Measurements from ENCODE around the gene OR52E6.

OR52E6 gene

GRCh38 chr11:5847711-5848110 is 6.0 kb upstream of the OR52E6 start:
- TF ChIP-seq SPI1 (IDR thresholded peaks at IDR 0.05; ENCODE audit: low read depth, low read length) = no peak
- no peak for TF ChIP-seq POU2F2 (IDR thresholded peaks at IDR 0.05; ENCODE audit: low read depth, low read length)
- TF ChIP-seq POLR2A (IDR thresholded peaks at IDR 0.05; ENCODE audit: low read depth, low read length) = no peak
- no peak for TF ChIP-seq PAX5 (IDR thresholded peaks at IDR 0.05; ENCODE audit: insufficient read depth, low read length, severe bottlenecking)
- no peak for TF ChIP-seq POLR2AphosphoS5 (IDR thresholded peaks at IDR 0.05; ENCODE audit: low read depth, low read length)
- no peak for TF ChIP-seq TAF1 (IDR thresholded peaks at IDR 0.05; ENCODE audit: low read depth, low read length)
- no peak for FAIRE-seq
- DNase-seq (ENCODE audit: insufficient read length, low spot score) = no peak

- TF ChIP-seq TAF1 (IDR thresholded peaks at IDR 0.05; ENCODE audit: low read depth, low read length) = no peak
- no peak for TF ChIP-seq SPI1 (IDR thresholded peaks at IDR 0.05; ENCODE audit: low read depth, low read length)
- no peak for TF ChIP-seq POU2F2 (IDR thresholded peaks at IDR 0.05; ENCODE audit: low read depth, low read length)
- no peak for TF ChIP-seq PAX5 (IDR thresholded peaks at IDR 0.05; ENCODE audit: insufficient read depth, low read length, severe bottlenecking)
- TF ChIP-seq POLR2AphosphoS5 (IDR thresholded peaks at IDR 0.05; ENCODE audit: low read depth, low read length) = no peak
- no peak for TF ChIP-seq POLR2A (IDR thresholded peaks at IDR 0.05; ENCODE audit: low read depth, low read length)
- DNase-seq (ENCODE audit: insufficient read length, low spot score) = no peak
- FAIRE-seq = no peak
These were observed 5.0 kb upstream of the OR52E6 start for GRCh38 chr11:5846701-5847100.

GRCh38 chr11:5837695-5838094 is 4.0 kb downstream of the OR52E6 start:
- no peak for DNase-seq (ENCODE audit: insufficient read length, low spot score)
- TF ChIP-seq TAF1 (IDR thresholded peaks at IDR 0.05; ENCODE audit: low read depth, low read length) (no peak), POU2F2 (IDR thresholded peaks at IDR 0.05; ENCODE audit: low read depth, low read length) (no peak), SPI1 (IDR thresholded peaks at IDR 0.05; ENCODE audit: low read depth, low read length) (no peak), PAX5 (IDR thresholded peaks at IDR 0.05; ENCODE audit: insufficient read depth, low read length, severe bottlenecking) (no peak)
- no peak for FAIRE-seq

- TF ChIP-seq POU2F2 (IDR thresholded peaks at IDR 0.05; ENCODE audit: low read depth, low read length) (no peak), SPI1 (IDR thresholded peaks at IDR 0.05; ENCODE audit: low read depth, low read length) (no peak), POLR2A (IDR thresholded peaks at IDR 0.05; ENCODE audit: low read depth, low read length) (no peak), PAX5 (IDR thresholded peaks at IDR 0.05; ENCODE audit: insufficient read depth, low read length, severe bottlenecking) (no peak), POLR2AphosphoS5 (IDR thresholded peaks at IDR 0.05; ENCODE audit: low read depth, low read length) (no peak), TAF1 (IDR thresholded peaks at IDR 0.05; ENCODE audit: low read depth, low read length) (no peak)
- FAIRE-seq = no peak
- no peak for DNase-seq (ENCODE audit: insufficient read length, low spot score)
These were observed 8.3 kb downstream of the OR52E6 start for GRCh38 chr11:5833446-5833845.

GRCh38 chr11:5831196-5831829 is 10.4 kb downstream of the OR52E6 start:
- no peak for TF ChIP-seq PAX5 (IDR thresholded peaks at IDR 0.05; ENCODE audit: insufficient read depth, low read length, severe bottlenecking)
- TF ChIP-seq TAF1 (IDR thresholded peaks at IDR 0.05; ENCODE audit: low read depth, low read length) = no peak
- no peak for FAIRE-seq
- DNase-seq (ENCODE audit: insufficient read length, low spot score) = no peak

- DNase-seq (ENCODE audit: insufficient read length, low spot score) (no peak), FAIRE-seq (peak; percentile 65)
- TF ChIP-seq TAF1 (IDR thresholded peaks at IDR 0.05; ENCODE audit: low read depth, low read length) (no peak), POU2F2 (IDR thresholded peaks at IDR 0.05; ENCODE audit: low read depth, low read length) (no peak), PAX5 (IDR thresholded peaks at IDR 0.05; ENCODE audit: insufficient read depth, low read length, severe bottlenecking) (no peak), POLR2A (IDR thresholded peaks at IDR 0.05; ENCODE audit: low read depth, low read length) (no peak), POLR2AphosphoS5 (IDR thresholded peaks at IDR 0.05; ENCODE audit: low read depth, low read length) (no peak), SPI1 (IDR thresholded peaks at IDR 0.05; ENCODE audit: low read depth, low read length) (no peak)
These were observed 23.3 kb downstream of the OR52E6 start for GRCh38 chr11:5818245-5818886.

- TF ChIP-seq SPI1 (IDR thresholded peaks at IDR 0.05; ENCODE audit: low read depth, low read length) (peak; percentile 29), POLR2A (IDR thresholded peaks at IDR 0.05; ENCODE audit: low read depth, low read length) (no peak), TAF1 (IDR thresholded peaks at IDR 0.05; ENCODE audit: low read depth, low read length) (no peak), PAX5 (IDR thresholded peaks at IDR 0.05; ENCODE audit: insufficient read depth, low read length, severe bottlenecking) (no peak), POLR2AphosphoS5 (IDR thresholded peaks at IDR 0.05; ENCODE audit: low read depth, low read length) (no peak)
- no peak for FAIRE-seq
- no peak for DNase-seq (ENCODE audit: insufficient read length, low spot score)
These were observed 26.2 kb downstream of the OR52E6 start for GRCh38 chr11:5815534-5815933.

GRCh38 chr11:5809905-5810795 is 31.5 kb downstream of the OR52E6 start:
- DNase-seq (ENCODE audit: insufficient read length, low spot score) = no peak
- FAIRE-seq = no peak
- TF ChIP-seq SPI1 (IDR thresholded peaks at IDR 0.05; ENCODE audit: low read depth, low read length) (no peak), POLR2AphosphoS5 (IDR thresholded peaks at IDR 0.05; ENCODE audit: low read depth, low read length) (no peak), POU2F2 (IDR thresholded peaks at IDR 0.05; ENCODE audit: low read depth, low read length) (no peak), PAX5 (IDR thresholded peaks at IDR 0.05; ENCODE audit: insufficient read depth, low read length, severe bottlenecking) (no peak), POLR2A (IDR thresholded peaks at IDR 0.05; ENCODE audit: low read depth, low read length) (no peak), TAF1 (IDR thresholded peaks at IDR 0.05; ENCODE audit: low read depth, low read length) (no peak)

GRCh38 chr11:5809122-5809519 is 32.6 kb downstream of the OR52E6 start:
- TF ChIP-seq TAF1 (IDR thresholded peaks at IDR 0.05; ENCODE audit: low read depth, low read length) = no peak
- no peak for TF ChIP-seq POLR2AphosphoS5 (IDR thresholded peaks at IDR 0.05; ENCODE audit: low read depth, low read length)
- DNase-seq (ENCODE audit: insufficient read length, low spot score) (no peak), FAIRE-seq (no peak)
